CD4-positive, alpha-beta T cell treated with Interleukin-1 beta for 1 hour (primary cell): ENCODE results near the gene CABP2.

Experiments
- DNase-seq, 2 donors: peaks; one replicate each; pipeline ENCODE4 v3.0.0-alpha.2; 2020 to 2022

Gene CABP2

DNA sequence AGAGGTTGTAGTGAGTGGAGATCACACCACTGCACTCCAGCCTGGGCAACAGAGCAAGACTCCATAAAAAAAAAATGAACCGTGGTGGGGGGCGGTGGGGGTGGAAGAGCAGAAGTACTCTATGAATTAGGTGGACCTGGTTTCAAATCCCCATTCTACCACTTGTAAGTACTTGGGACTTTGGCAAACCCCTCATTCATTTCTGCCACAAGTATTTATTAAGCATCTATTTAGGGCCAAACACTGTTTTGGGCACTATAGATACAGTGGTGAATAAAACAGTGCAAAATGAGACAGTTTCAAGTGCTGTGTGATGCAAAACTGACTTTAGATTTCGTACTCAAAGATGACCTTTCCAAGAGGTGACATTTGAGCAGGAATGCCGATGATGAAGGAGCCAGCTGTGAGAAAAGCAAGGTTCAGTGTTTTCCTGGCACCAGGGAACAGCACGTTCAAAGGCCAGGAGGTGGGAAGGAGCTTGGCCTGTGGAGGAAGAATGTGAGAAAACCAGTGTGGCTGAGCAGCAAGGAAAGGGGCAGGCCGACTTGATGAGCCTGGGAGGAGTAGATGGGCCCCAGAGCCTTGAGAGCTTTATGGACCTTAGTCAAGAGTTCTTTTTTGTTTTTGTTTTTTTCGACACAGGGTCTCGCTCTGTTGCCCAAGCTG, 52.8 kb downstream of the CABP2 start:
- DNase-seq = no peak

DNA sequence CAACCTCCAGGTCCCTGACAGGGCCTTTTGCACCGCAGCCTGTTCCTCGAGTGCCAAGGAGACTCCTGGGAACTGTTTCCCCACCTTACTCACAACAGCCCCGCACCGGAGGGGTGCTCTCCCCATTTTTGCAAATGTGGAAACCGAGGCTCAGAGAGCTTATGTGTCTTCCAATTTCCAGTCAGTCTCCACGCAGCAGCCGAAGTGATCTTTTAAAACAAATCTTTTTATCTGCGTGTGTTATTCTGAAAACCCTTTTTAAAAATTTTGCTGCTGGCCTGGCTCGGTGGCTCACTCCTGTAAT, 53.8 kb downstream of the CABP2 start:
- no peak for DNase-seq
